CD8-positive, alpha-beta memory T cell (primary cell): ENCODE data around the gene POLR2E. TPM values are rescaled to one million over a fixed set of nuclear protein-coding genes. Genes with fewer than 3 reads are reported as not detected.

Experiments used
- CTCF ChIA-PET: fragments of 350-600 bp; sonication (Branson Sonifier 250); formaldehyde crosslinking; loops from one replicate; lab custom pipeline; 2021; ENCODE audit warnings: antibody characterized with exemption; lab: Charles Lee
- POLR2A ChIA-PET: fragments of 350-600 bp; sonication (Branson Sonifier 250); formaldehyde crosslinking; loops from one replicate; lab custom pipeline; 2021; ENCODE audit warnings: antibody characterized with exemption; lab: Charles Lee
- DNase-seq, 5 donors: peaks; one replicate each; pipeline versions ENCODE4 v3.0.0 to v3.0.0-alpha.2; 2020 to 2022; ENCODE audit warnings: mixed read lengths in 1 of 5
- H3K27ac ChIP-seq: one replicate; pipeline ENCODE4 v1.7.0; 2013; ENCODE audit warnings: low read depth, mild to moderate bottlenecking, low read length, moderate library complexity
- H3K27me3 ChIP-seq: 2 replicates; pipeline ENCODE4 v1.7.0; 2013; ENCODE audit warnings: low read length, mild to moderate bottlenecking; ENCODE audit not compliant: insufficient read depth, poor library complexity, severe bottlenecking
- H3K36me3 ChIP-seq: 2 replicates; pipeline ENCODE4 v1.7.0; 2013; ENCODE audit warnings: mild to moderate bottlenecking, low read length, moderate library complexity; ENCODE audit not compliant: insufficient read depth
- H3K4me1 ChIP-seq: 2 replicates; pipeline ENCODE4 v1.7.0; 2013; ENCODE audit warnings: mild to moderate bottlenecking, low read length, moderate library complexity; ENCODE audit not compliant: insufficient read depth
- H3K4me3 ChIP-seq: 2 replicates; pipeline ENCODE4 v1.7.0; 2013; ENCODE audit warnings: mild to moderate bottlenecking, low read length
- H3K9me3 ChIP-seq: 2 replicates; pipeline ENCODE4 v1.7.0; 2013; ENCODE audit warnings: mild to moderate bottlenecking, low read length
- H3K27ac Mint-ChIP-seq, 8 donors: one replicate each; pipeline ENCODE4 v1.8.0; 2020 to 2021; ENCODE audit warnings: mixed read lengths in 8 of 8, mild to moderate bottlenecking in 6 of 8, inconsistent platforms in 3 of 8, moderate library complexity in 3 of 8
- H3K27me3 Mint-ChIP-seq, 2 donors: one replicate each; pipeline ENCODE4 v1.8.0; 2020 to 2021; ENCODE audit warnings: mixed read lengths in 2 of 2, mild to moderate bottlenecking in 1 of 2, moderate library complexity in 1 of 2
- H3K36me3 Mint-ChIP-seq, 3 donors: one replicate each; pipeline ENCODE4 v1.8.0; 2020 to 2021; ENCODE audit warnings: mixed read lengths in 3 of 3, inconsistent platforms in 1 of 3, mild to moderate bottlenecking in 1 of 3
- H3K4me1 Mint-ChIP-seq, 3 donors: one replicate each; pipeline ENCODE4 v1.8.0; 2020 to 2021; ENCODE audit warnings: mixed read lengths in 3 of 3, inconsistent platforms in 1 of 3, mild to moderate bottlenecking in 1 of 3
- H3K4me3 Mint-ChIP-seq, 7 donors: one replicate each; pipeline ENCODE4 v1.8.0; 2020 to 2021; ENCODE audit warnings: mixed read lengths in 7 of 7, mild to moderate bottlenecking in 6 of 7, moderate library complexity in 4 of 7, inconsistent platforms in 2 of 7
- H3K9me3 Mint-ChIP-seq, 5 donors: one replicate each; pipeline ENCODE4 v1.8.0; 2020 to 2022; ENCODE audit warnings: mixed read lengths in 5 of 5, mild to moderate bottlenecking in 3 of 5, moderate library complexity in 2 of 5, inconsistent platforms in 1 of 5
- polyA plus RNA-seq: library from polyadenylated mRNA; unstranded; fragments of 300-500 nt; fragmentation: Illumina TruSeq; gene quantifications from one replicate; pipeline ENCODE4 v1.2.3, GENCODE V29; 2021
- total RNA-seq, 2 experiments: library from RNA; stranded (reverse); gene quantifications; one replicate each; pipeline ENCODE4 v1.2.3, GENCODE V29; 2021

The POLR2E gene
- total and polyA plus RNA-seq, 3 experiments from 2014 or later, result 249 to 278 (median 270) TPM

GRCh38 chr19:1079566-1080111, 15.5 kb downstream of the POLR2E start:
- Histone ChIP-seq H3K4me3 (peak overlapping the region; percentile 47), H3K4me1 (peaks cover 78% of the 10 kb centered on the region), H3K36me3 (peaks cover 59% of the 10 kb centered on the region), H3K9me3 (no peaks in the 10 kb centered on the region), H3K27me3 (no peaks in the 10 kb centered on the region), H3K27ac (peak overlapping the region; percentile 9)
- Mint-ChIP-seq H3K36me3 (peaks cover 10 to 74% (median 12%) of the 10 kb centered on the region in 3 donors), H3K4me3 (peak overlapping the region; percentile 61 to 95 (median 83)), H3K27me3 (peaks cover 0 to 6% of the 10 kb centered on the region in 2 donors), H3K4me1 (peaks cover 33 to 70% (median 39%) of the 10 kb centered on the region in 3 donors), H3K27ac (peak overlapping the region; percentile 37 to 100 (median 86)), H3K9me3 (no peaks in the 10 kb centered on the region)
- peak in 4 of 5 donors; percentile 44 to 82 (median 60) for DNase-seq
- CTCF ChIA-PET, result interaction anchor here (1.1 to 18.7 kb wide), 6 partner anchors 8 to 58 kb away, joined by 3 to 264 read pairs (median 6); partner anchors contain the start of gene ARHGAP45
- POLR2A ChIA-PET, result interaction anchor here (1.0 to 18.2 kb wide), 6 partner anchors 3 to 189 kb away, joined by 3 to 737 read pairs (median 74); partner anchors contain the start of genes ABCA7, ARHGAP45, CIRBP and CNN2

GRCh38 chr19:1076951-1077350, 18.2 kb downstream of the POLR2E start:
- ChIA-PET POLR2A (interaction anchor here (0.6 to 18.2 kb wide), 12 partner anchors 5 to 416 kb away, joined by 3 to 737 read pairs (median 10); partner anchors contain the start of genes ABCA7, ARHGAP45, CIRBP and CNN2), CTCF (interaction anchor here (0.7 to 18.7 kb wide), 8 partner anchors 10 to 189 kb away, joined by 3 to 264 read pairs (median 8); partner anchors contain the start of genes ARHGAP45 and CNN2)
- peaks cover 40 to 77% (median 41%) of the 10 kb centered on the region in 3 donors for H3K4me1 Mint-ChIP-seq
- peaks cover 0 to 6% of the 10 kb centered on the region in 2 donors for H3K27me3 Mint-ChIP-seq
- H3K9me3 Mint-ChIP-seq, result no peaks in the 10 kb centered on the region
- H3K27ac Mint-ChIP-seq, result peak overlapping the region; percentile 89 to 100 (median 97)
- Histone ChIP-seq H3K4me3 (peak overlapping the region; percentile 85), H3K27ac (peak overlapping the region; percentile 91), H3K9me3 (no peaks in the 10 kb centered on the region), H3K27me3 (no peaks in the 10 kb centered on the region), H3K4me1 (peaks cover 85% of the 10 kb centered on the region), H3K36me3 (peaks cover 63% of the 10 kb centered on the region)
- peaks cover 13 to 75% (median 13%) of the 10 kb centered on the region in 3 donors for H3K36me3 Mint-ChIP-seq
- DNase-seq, result peak; percentile 89 to 98 (median 96)
- H3K4me3 Mint-ChIP-seq, result peak overlapping the region; percentile 83 to 95 (median 86)

GRCh38 chr19:1076046-1076386, 19.2 kb downstream of the POLR2E start:
- no peak for DNase-seq
- Histone ChIP-seq H3K36me3 (peaks cover 55% of the 10 kb centered on the region), H3K4me3 (peak overlapping the region; percentile 8), H3K4me1 (peaks cover 82% of the 10 kb centered on the region), H3K9me3 (no peaks in the 10 kb centered on the region), H3K27me3 (no peaks in the 10 kb centered on the region), H3K27ac (peak overlapping the region; percentile 11)
- Mint-ChIP-seq H3K27me3 (peaks cover 0 to 6% of the 10 kb centered on the region in 2 donors), H3K36me3 (peaks cover 16 to 72% (median 16%) of the 10 kb centered on the region in 3 donors), H3K4me3 (peak overlapping the region; percentile 63 to 95 (median 75)), H3K27ac (peak overlapping the region; percentile 89 to 100 (median 97)), H3K4me1 (peaks cover 43 to 74% (median 44%) of the 10 kb centered on the region in 3 donors), H3K9me3 (no peaks in the 10 kb centered on the region)
- POLR2A ChIA-PET, result interaction anchor here (0.7 to 18.2 kb wide), 10 partner anchors 4 to 193 kb away, joined by 3 to 737 read pairs (median 14); partner anchors contain the start of genes ABCA7, ARHGAP45, CIRBP and CNN2
- CTCF ChIA-PET, result interaction anchor here (1.3 to 18.7 kb wide), 9 partner anchors 10 to 213 kb away, joined by 3 to 264 read pairs (median 7); partner anchors contain the start of gene ARHGAP45

- H3K27ac ChIP-seq, result peak overlapping the region; percentile 43
- H3K27me3 ChIP-seq, result no peaks in the 10 kb centered on the region
- POLR2A ChIA-PET, result interaction anchor here (0.5 to 18.2 kb wide), 19 partner anchors 3 to 808 kb away, joined by 3 to 737 read pairs (median 4); partner anchors contain the start of genes ABCA7, ARHGAP45, CIRBP and CNN2
- Mint-ChIP-seq H3K4me1 (peaks cover 38 to 65% (median 47%) of the 10 kb centered on the region in 3 donors), H3K4me3 (peak overlapping the region in 6 of 7 donors; percentile 63 to 95 (median 74)), H3K9me3 (no peaks in the 10 kb centered on the region), H3K27me3 (peaks cover 0 to 6% of the 10 kb centered on the region in 2 donors), H3K36me3 (peaks cover 16 to 68% (median 16%) of the 10 kb centered on the region in 3 donors), H3K27ac (peak overlapping the region; percentile 66 to 100 (median 96))
- CTCF ChIA-PET, result interaction anchor here (0.6 to 18.7 kb wide), 8 partner anchors 9 to 170 kb away, joined by 3 to 264 read pairs (median 6); partner anchors contain the start of genes ARHGAP45 and ATP5F1D
- H3K4me1 ChIP-seq, result peaks cover 80% of the 10 kb centered on the region
- peaks cover 47% of the 10 kb centered on the region for H3K36me3 ChIP-seq
- H3K9me3 ChIP-seq, result no peaks in the 10 kb centered on the region
- peak; percentile 92 to 98 (median 94) for DNase-seq
- peak overlapping the region; percentile 34 for H3K4me3 ChIP-seq
Measured at GRCh38 chr19:1074544-1075283, 20.5 kb downstream of the POLR2E start.

- peaks cover 42 to 68% (median 54%) of the 10 kb centered on the region in 3 donors for H3K4me1 Mint-ChIP-seq
- Histone ChIP-seq H3K27ac (peak overlapping the region; percentile 54), H3K27me3 (no peaks in the 10 kb centered on the region), H3K4me1 (peaks cover 78% of the 10 kb centered on the region), H3K9me3 (no peaks in the 10 kb centered on the region), H3K4me3 (peak overlapping the region; percentile 34), H3K36me3 (peaks cover 47% of the 10 kb centered on the region)
- CTCF ChIA-PET, result interaction anchor here (0.9 to 18.7 kb wide), 6 partner anchors 8 to 170 kb away, joined by 3 to 264 read pairs (median 6); partner anchors contain the start of genes ARHGAP45 and ATP5F1D
- H3K27ac Mint-ChIP-seq, result peak overlapping the region; percentile 35 to 100 (median 88)
- DNase-seq, result peak in 1 of 5 donors; percentile 61
- H3K36me3 Mint-ChIP-seq, result peaks cover 20 to 72% (median 20%) of the 10 kb centered on the region in 3 donors
- no peaks in the 10 kb centered on the region for H3K9me3 Mint-ChIP-seq
- H3K4me3 Mint-ChIP-seq, result peak overlapping the region; percentile 50 to 90 (median 70)
- POLR2A ChIA-PET, result interaction anchor here (0.8 to 18.2 kb wide), 13 partner anchors 2 to 201 kb away, joined by 3 to 737 read pairs (median 8); partner anchors contain the start of genes ABCA7, ARHGAP45, CIRBP and CNN2
- H3K27me3 Mint-ChIP-seq, result peaks cover 0 to 6% of the 10 kb centered on the region in 2 donors
Measured at GRCh38 chr19:1073956-1074517, 21.1 kb downstream of the POLR2E start.

GRCh38 chr19:1073063-1073955, 21.9 kb downstream of the POLR2E start:
- H3K36me3 ChIP-seq, result peaks cover 47% of the 10 kb centered on the region
- Mint-ChIP-seq H3K27me3 (peaks cover 0 to 6% of the 10 kb centered on the region in 2 donors), H3K4me3 (peak overlapping the region in 6 of 7 donors; percentile 29 to 76 (median 46)), H3K27ac (peak overlapping the region in 7 of 8 donors; percentile 12 to 100 (median 83)), H3K9me3 (no peaks in the 10 kb centered on the region), H3K36me3 (peaks cover 25 to 75% (median 25%) of the 10 kb centered on the region in 3 donors), H3K4me1 (peaks cover 47 to 71% (median 58%) of the 10 kb centered on the region in 3 donors)
- H3K4me3 ChIP-seq, result no peak overlapping the region
- ChIA-PET CTCF (interaction anchor here (0.6 to 18.7 kb wide), 5 partner anchors 7 to 171 kb away, joined by 3 to 264 read pairs (median 7); partner anchors contain the start of gene ARHGAP45), POLR2A (interaction anchor here (4.5 to 18.2 kb wide), 4 partner anchors 2 to 44 kb away, joined by 22 to 737 read pairs (median 440); partner anchors contain the start of genes ABCA7, ARHGAP45 and CNN2)
- H3K9me3 ChIP-seq, result no peaks in the 10 kb centered on the region
- DNase-seq, result peak in 2 of 5 donors; percentile 53
- no peaks in the 10 kb centered on the region for H3K27me3 ChIP-seq
- H3K4me1 ChIP-seq, result peaks cover 77% of the 10 kb centered on the region
- H3K27ac ChIP-seq, result peak overlapping the region; percentile 54
